ENCODE results near the gene P2RY8.
"Not testable (repeated sequence)": the region's sequence is repeated elsewhere in the genome, so short reads cannot be mapped to it uniquely, and the experiment has no call there.

Gene P2RY8

GRCh38 chrX:1487401-1487800 lies 49.6 kb downstream of the P2RY8 start:
- no peak for DNase-seq (ENCODE audit: low read depth in 2 of 2)

GRCh38 chrX:1486749-1487361 lies 50.1 kb downstream of the P2RY8 start:
- no peak for DNase-seq (ENCODE audit: low read depth in 2 of 2)

- no peak for DNase-seq (ENCODE audit: low read depth in 2 of 2)
These were observed 50.8 kb downstream of the P2RY8 start for GRCh38 chrX:1486177-1486576.

GRCh38 chrX:1485033-1485432 lies 52.0 kb downstream of the P2RY8 start:
- no peak for DNase-seq (ENCODE audit: low read depth in 2 of 2)

GRCh38 chrX:1484638-1485019 lies 52.4 kb downstream of the P2RY8 start:
- no peak for DNase-seq (ENCODE audit: low read depth in 2 of 2)

- no peak for DNase-seq (ENCODE audit: low read depth in 2 of 2)
These were observed 52.9 kb downstream of the P2RY8 start for GRCh38 chrX:1483843-1484637.

GRCh38 chrX:1482530-1482928 lies 54.5 kb downstream of the P2RY8 start:
- not testable (repeated sequence) for DNase-seq (ENCODE audit: low read depth in 2 of 2)

GRCh38 chrX:1481636-1482529 lies 55.1 kb downstream of the P2RY8 start:
- DNase-seq (ENCODE audit: low read depth in 2 of 2) = peak; percentile 74 to 76

GRCh38 chrX:1480082-1480785 lies 56.8 kb downstream of the P2RY8 start:
- no peak for DNase-seq (ENCODE audit: low read depth in 2 of 2)

GRCh38 chrX:1477801-1478458 lies 59.1 kb downstream of the P2RY8 start:
- DNase-seq (ENCODE audit: low read depth in 2 of 2) = no peak

- no peak for DNase-seq (ENCODE audit: low read depth in 2 of 2)
These were observed 59.8 kb downstream of the P2RY8 start for GRCh38 chrX:1477229-1477628.

GRCh38 chrX:1476682-1477081 lies 60.3 kb downstream of the P2RY8 start:
- no peak for DNase-seq (ENCODE audit: low read depth in 2 of 2)

GRCh38 chrX:1475881-1476280 lies 61.1 kb downstream of the P2RY8 start:
- DNase-seq (ENCODE audit: low read depth in 2 of 2) = no peak

- DNase-seq (ENCODE audit: low read depth in 2 of 2) = no peak
These were observed 61.5 kb downstream of the P2RY8 start for GRCh38 chrX:1475481-1475880.

- DNase-seq (ENCODE audit: low read depth in 2 of 2) = not testable (repeated sequence)
These were observed 62.4 kb downstream of the P2RY8 start for GRCh38 chrX:1474593-1474992.

GRCh38 chrX:1472975-1473374 lies 64.0 kb downstream of the P2RY8 start:
- no peak for DNase-seq (ENCODE audit: low read depth in 2 of 2)

GRCh38 chrX:1468250-1468772 lies 68.7 kb downstream of the P2RY8 start:
- no peak for DNase-seq (ENCODE audit: low read depth in 2 of 2)

GRCh38 chrX:1466971-1467561 lies 69.9 kb downstream of the P2RY8 start:
- no peak for DNase-seq (ENCODE audit: low read depth in 2 of 2)

- DNase-seq (ENCODE audit: low read depth in 2 of 2) = no peak
These were observed 70.7 kb downstream of the P2RY8 start for GRCh38 chrX:1466232-1466661.

Measured in fibroblast of skin of left biceps (primary cell).